GM10248 (cell line): ENCODE measurements around the gene LAMP2.

Experiments
- CTCF ChIA-PET: fragments of 300-600 bp; sonication (Branson Sonifier 250); formaldehyde crosslinking; extraction: SDS; loops from one replicate; lab custom pipeline; 2021; ENCODE audit warnings: antibody characterized with exemption; lab: Yijun Ruan, JAX
- POLR2A ChIA-PET: fragments of 350-650 bp; sonication (Branson Sonifier 250); formaldehyde crosslinking; extraction: SDS; loops from one replicate; lab custom pipeline; 2020; ENCODE audit warnings: antibody characterized with exemption; lab: Yijun Ruan, JAX
- DNase-seq: peaks from one replicate; pipeline ENCODE4 v3.0.0; 2012; ENCODE audit errors: extremely low spot score
- TF ChIP-seq, protein P1 (sequence below): IDR thresholded peaks from 2 replicates; pipeline ENCODE4 v1.5.1; 2012; ENCODE audit warnings: mild to moderate bottlenecking, low read depth; ENCODE audit errors: extremely low read depth, missing control alignments, control extremely low read depth

The LAMP2 gene

DNA sequence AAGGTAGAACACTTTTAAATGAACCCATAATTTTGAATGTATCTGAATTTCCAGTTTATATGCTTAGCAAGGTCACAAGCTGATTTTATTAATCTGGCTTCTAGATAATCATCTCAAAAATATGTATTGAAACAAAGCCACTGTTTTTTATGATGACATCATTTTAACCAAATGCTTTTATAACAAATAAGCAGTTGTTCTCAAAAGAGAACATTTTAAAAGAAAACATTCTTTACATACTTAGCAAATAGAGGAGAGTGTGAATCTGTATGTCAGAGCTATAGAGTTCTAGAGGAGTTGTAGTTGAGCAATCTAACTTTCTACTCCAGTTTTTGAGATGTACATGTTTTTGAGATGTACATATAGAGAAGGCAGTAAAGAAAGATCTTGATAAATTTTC is 42.5 kb downstream of the LAMP2 start:
- TF ChIP-seq, protein P1, sequence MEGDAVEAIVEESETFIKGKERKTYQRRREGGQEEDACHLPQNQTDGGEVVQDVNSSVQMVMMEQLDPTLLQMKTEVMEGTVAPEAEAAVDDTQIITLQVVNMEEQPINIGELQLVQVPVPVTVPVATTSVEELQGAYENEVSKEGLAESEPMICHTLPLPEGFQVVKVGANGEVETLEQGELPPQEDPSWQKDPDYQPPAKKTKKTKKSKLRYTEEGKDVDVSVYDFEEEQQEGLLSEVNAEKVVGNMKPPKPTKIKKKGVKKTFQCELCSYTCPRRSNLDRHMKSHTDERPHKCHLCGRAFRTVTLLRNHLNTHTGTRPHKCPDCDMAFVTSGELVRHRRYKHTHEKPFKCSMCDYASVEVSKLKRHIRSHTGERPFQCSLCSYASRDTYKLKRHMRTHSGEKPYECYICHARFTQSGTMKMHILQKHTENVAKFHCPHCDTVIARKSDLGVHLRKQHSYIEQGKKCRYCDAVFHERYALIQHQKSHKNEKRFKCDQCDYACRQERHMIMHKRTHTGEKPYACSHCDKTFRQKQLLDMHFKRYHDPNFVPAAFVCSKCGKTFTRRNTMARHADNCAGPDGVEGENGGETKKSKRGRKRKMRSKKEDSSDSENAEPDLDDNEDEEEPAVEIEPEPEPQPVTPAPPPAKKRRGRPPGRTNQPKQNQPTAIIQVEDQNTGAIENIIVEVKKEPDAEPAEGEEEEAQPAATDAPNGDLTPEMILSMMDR = no peak
- ChIA-PET POLR2A (no interaction called here), CTCF (no interaction called here)
- no peak for DNase-seq

DNA sequence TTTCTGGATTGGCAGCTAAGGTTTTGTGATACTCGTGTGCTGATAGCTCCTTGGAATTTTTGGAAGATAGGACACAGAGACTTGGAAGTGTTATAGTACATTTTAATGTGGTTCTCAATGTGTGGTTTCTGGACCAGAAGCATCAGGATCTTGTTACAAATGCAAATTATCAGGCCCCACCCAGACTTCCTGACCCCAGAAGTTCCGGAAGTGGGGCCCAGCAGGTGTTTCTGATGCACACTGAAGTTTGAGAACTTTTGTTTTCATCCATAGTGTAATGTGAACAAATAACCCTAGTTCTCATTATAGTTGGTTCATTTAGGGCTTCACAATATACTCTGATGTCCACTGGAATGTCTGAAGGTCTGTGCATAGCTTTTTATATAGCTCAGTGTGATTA is 49.6 kb downstream of the LAMP2 start:
- ChIA-PET POLR2A (no interaction called here), CTCF (no interaction called here)
- DNase-seq = no peak
- TF ChIP-seq, protein P1 = no peak

DNA sequence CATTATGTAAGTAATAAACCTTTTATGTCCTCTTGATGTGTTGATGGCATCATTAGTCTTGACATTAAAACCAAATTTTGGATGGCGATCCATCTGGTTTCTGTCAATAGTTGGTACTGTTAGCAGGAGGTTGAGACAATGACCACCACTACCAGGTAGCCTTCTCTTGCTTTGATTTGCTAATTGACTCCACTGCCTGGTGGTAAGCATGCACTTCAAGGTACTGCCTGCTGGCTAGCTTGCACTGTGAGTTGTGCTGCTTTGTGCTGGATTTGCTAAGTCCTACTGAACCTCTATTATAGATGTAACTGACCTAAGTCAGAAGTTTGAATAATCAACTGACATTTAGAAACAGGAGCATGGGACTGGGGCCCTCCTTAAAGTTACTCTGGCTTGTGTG is 60.9 kb downstream of the LAMP2 start:
- no peak for DNase-seq
- ChIA-PET CTCF (no interaction called here), POLR2A (no interaction called here)
- TF ChIP-seq, protein P1 = no peak

DNA sequence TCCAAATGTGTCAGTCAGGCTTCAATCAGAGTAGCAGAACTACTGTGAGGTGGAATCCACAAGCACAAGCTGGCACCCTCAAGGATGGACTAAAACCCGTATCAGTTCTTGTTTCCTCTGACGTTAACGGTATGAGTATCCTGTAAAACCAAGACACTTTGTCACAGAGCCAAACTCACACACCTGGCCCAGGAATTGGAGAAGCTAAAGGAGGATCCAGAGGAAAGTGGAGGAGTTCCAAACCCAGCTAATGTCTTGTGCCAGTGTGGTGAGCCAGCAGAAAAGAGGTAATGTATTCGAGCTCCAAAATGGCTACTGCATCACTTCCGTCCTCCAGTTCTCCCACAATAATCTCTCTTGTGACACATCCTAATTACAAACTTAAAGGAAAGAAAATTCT is 62.5 kb downstream of the LAMP2 start:
- CTCF ChIA-PET = no interaction called here
- TF ChIP-seq, protein P1 = no peak
- DNase-seq = no peak
- POLR2A ChIA-PET = no interaction called here

DNA sequence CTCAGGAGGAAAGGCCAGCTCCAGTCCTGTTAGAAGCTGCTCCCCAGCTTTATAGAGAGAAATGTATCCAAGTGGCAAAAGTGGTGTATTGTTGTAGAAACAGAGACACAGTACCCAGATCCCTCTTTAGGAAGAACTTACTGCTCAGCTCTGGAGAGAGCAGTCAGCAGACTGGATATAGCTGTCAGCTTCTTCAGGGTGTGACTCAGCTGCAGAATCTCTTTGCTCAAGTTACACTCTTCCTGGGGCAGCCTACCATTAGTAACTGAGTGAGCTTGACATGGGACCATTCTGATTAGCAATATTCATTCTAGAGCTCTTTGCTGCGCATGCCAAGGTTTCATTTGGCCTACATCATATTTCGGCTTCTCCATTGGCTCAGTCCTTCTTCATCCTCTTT is 66.7 kb downstream of the LAMP2 start:
- TF ChIP-seq, protein P1 = no peak
- ChIA-PET CTCF (no interaction called here), POLR2A (no interaction called here)
- no peak for DNase-seq

DNA sequence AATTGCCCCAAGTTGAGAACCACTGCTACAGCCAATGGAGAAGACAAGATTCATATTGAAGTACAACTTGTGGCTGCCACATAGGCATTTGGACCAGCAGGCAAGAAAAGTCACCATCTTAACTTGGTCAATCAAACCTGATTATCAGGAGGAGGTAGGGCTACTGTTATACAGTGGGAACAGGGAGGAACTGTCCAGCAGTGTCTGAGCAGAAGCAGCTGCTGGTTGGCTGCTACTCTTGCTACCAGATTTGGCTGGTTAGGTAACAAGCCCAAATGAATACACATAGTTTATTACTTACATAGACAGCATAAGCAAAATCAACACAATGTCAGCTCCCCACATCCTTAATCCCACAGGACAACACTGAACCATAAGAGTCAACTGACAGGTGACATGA is 67.8 kb downstream of the LAMP2 start:
- CTCF ChIA-PET = no interaction called here
- TF ChIP-seq, protein P1 = no peak
- POLR2A ChIA-PET = no interaction called here
- DNase-seq = no peak

DNA sequence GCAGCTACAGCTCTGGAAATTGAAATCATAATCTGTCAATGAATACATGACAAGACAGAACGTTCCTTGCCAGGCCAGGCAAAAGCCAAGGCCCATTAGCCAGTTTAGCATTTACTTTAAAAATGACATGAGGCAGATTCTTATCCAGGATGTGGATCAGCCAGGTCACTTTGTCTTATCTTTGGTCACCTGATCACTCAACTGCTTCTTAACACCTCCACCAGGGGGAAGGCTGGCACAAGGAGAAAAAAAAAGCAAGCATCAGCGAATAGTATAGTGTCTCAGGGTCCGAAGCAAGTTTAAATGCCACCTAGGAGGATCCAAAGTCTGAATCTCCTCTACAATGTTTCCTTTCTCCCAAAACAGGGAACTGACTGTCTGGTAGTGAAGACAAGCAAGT is 88.4 kb downstream of the LAMP2 start:
- TF ChIP-seq, protein P1 = no peak
- peak; percentile 9 for DNase-seq
- CTCF ChIA-PET = interaction anchor here (1.1 to 1.5 kb wide), 2 partner anchors 10 to 96 kb away, joined by 4 to 6 read pairs; no protein-coding TSS in a partner anchor
- POLR2A ChIA-PET = no interaction called here
